ENCODE results near the gene SPATA16. TPM values are rescaled to one million over a fixed set of nuclear protein-coding genes. Genes with fewer than 3 reads are reported as not detected.

The SPATA16 gene
- total RNA-seq, 2 donors from 2014 or later: not detected

GRCh38 chr3:173007079-173007723 lies 133.8 kb downstream of the SPATA16 start:
- no peaks in the 10 kb centered on the region for H3K36me3 ChIP-seq
- H3K27me3 ChIP-seq (replicated peaks; ENCODE audit: insufficient read depth): no peaks in the 10 kb centered on the region
- H3K4me1 ChIP-seq (ENCODE audit: control insufficient read depth in 1 of 2, low read depth in 2 of 2): no peaks in the 10 kb centered on the region
- no peak for TF ChIP-seq CTCF (IDR thresholded peaks at IDR 0.05)
- DNase-seq (ENCODE audit: low spot score): no peak
- H3K4me3 ChIP-seq: no peak overlapping the region
- no peak for ATAC-seq (ENCODE audit: insufficient number of reproducible peaks, low FRiP score, low read depth)
- H3K27ac ChIP-seq: no peak overlapping the region
- H3K9me3 ChIP-seq: no peaks in the 10 kb centered on the region

GRCh38 chr3:173006006-173006405 lies 135.0 kb downstream of the SPATA16 start:
- DNase-seq (ENCODE audit: low spot score): no peak

GRCh38 chr3:173004681-173005080 lies 136.4 kb downstream of the SPATA16 start:
- no peak overlapping the region for H3K27ac ChIP-seq
- H3K4me1 ChIP-seq (ENCODE audit: control insufficient read depth in 1 of 2, low read depth in 2 of 2): no peaks in the 10 kb centered on the region
- ATAC-seq (ENCODE audit: insufficient number of reproducible peaks, low FRiP score, low read depth) (no peak), DNase-seq (ENCODE audit: low spot score) (no peak)
- H3K9me3 ChIP-seq: no peaks in the 10 kb centered on the region
- TF ChIP-seq CTCF (IDR thresholded peaks at IDR 0.05): no peak
- no peaks in the 10 kb centered on the region for H3K36me3 ChIP-seq
- no peak overlapping the region for H3K4me3 ChIP-seq
- H3K27me3 ChIP-seq (replicated peaks; ENCODE audit: insufficient read depth): no peaks in the 10 kb centered on the region

More at GRCh38 chr3:173006006-173006405, 135.0 kb downstream of the SPATA16 start:
- Histone ChIP-seq H3K4me3 (no peak overlapping the region), H3K4me1 (ENCODE audit: control insufficient read depth in 1 of 2, low read depth in 2 of 2) (no peaks in the 10 kb centered on the region), H3K36me3 (no peaks in the 10 kb centered on the region), H3K27ac (no peak overlapping the region), H3K9me3 (no peaks in the 10 kb centered on the region), H3K27me3 (replicated peaks; ENCODE audit: insufficient read depth) (no peaks in the 10 kb centered on the region)
- no peak for TF ChIP-seq CTCF (IDR thresholded peaks at IDR 0.05)
- no peak for ATAC-seq (ENCODE audit: insufficient number of reproducible peaks, low FRiP score, low read depth)

- ATAC-seq (ENCODE audit: insufficient number of reproducible peaks, low FRiP score, low read depth) (no peak), DNase-seq (ENCODE audit: low spot score) (no peak)
- H3K4me3 ChIP-seq: no peak overlapping the region
- H3K4me1 ChIP-seq (ENCODE audit: control insufficient read depth in 1 of 2, low read depth in 2 of 2): no peaks in the 10 kb centered on the region
- H3K27me3 ChIP-seq (replicated peaks; ENCODE audit: insufficient read depth): no peaks in the 10 kb centered on the region
- H3K9me3 ChIP-seq: no peaks in the 10 kb centered on the region
- H3K36me3 ChIP-seq: no peaks in the 10 kb centered on the region
- no peak overlapping the region for H3K27ac ChIP-seq
- TF ChIP-seq CTCF (IDR thresholded peaks at IDR 0.05): no peak
Measured at GRCh38 chr3:173003956-173004355, 137.1 kb downstream of the SPATA16 start.

GRCh38 chr3:173003471-173003870 lies 137.6 kb downstream of the SPATA16 start:
- TF ChIP-seq CTCF (IDR thresholded peaks at IDR 0.05): no peak
- Histone ChIP-seq H3K4me3 (no peak overlapping the region), H3K4me1 (ENCODE audit: control insufficient read depth in 1 of 2, low read depth in 2 of 2) (no peaks in the 10 kb centered on the region), H3K27ac (no peak overlapping the region), H3K36me3 (no peaks in the 10 kb centered on the region), H3K27me3 (replicated peaks; ENCODE audit: insufficient read depth) (no peaks in the 10 kb centered on the region), H3K9me3 (no peaks in the 10 kb centered on the region)
- no peak for ATAC-seq (ENCODE audit: insufficient number of reproducible peaks, low FRiP score, low read depth)
- no peak for DNase-seq (ENCODE audit: low spot score)

All from thoracic aorta (tissue), 2 donors.